Peyer's patch (tissue), 4 donors: ENCODE measurements around the gene IST1.

ENCODE experiments used
- POLR2A ChIP-seq, 2 donors: fragments of 450-650 bp; IDR thresholded peaks; one replicate each; pipeline ENCODE4 v1.5.1; 2017; ENCODE audit warnings: antibody characterized with exemption in 2 of 2, mild to moderate bottlenecking in 2 of 2, moderate library complexity in 2 of 2
- TF ChIP-seq, protein P1 (sequence below), 6 experiments: fragments of 450-650 bp in 4 of 6; fragments of 200-600 bp in 2 of 6; sonication (generic) in 1 of 6; IDR thresholded peaks; one replicate each; pipeline ENCODE4 v1.5.1; 2017 to 2019; ENCODE audit warnings: antibody characterized with exemption in 6 of 6, mild to moderate bottlenecking in 3 of 6, moderate library complexity in 1 of 6

- TF ChIP-seq, protein P1, sequence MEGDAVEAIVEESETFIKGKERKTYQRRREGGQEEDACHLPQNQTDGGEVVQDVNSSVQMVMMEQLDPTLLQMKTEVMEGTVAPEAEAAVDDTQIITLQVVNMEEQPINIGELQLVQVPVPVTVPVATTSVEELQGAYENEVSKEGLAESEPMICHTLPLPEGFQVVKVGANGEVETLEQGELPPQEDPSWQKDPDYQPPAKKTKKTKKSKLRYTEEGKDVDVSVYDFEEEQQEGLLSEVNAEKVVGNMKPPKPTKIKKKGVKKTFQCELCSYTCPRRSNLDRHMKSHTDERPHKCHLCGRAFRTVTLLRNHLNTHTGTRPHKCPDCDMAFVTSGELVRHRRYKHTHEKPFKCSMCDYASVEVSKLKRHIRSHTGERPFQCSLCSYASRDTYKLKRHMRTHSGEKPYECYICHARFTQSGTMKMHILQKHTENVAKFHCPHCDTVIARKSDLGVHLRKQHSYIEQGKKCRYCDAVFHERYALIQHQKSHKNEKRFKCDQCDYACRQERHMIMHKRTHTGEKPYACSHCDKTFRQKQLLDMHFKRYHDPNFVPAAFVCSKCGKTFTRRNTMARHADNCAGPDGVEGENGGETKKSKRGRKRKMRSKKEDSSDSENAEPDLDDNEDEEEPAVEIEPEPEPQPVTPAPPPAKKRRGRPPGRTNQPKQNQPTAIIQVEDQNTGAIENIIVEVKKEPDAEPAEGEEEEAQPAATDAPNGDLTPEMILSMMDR (IDR thresholded peaks at IDR 0.05), result no peak
- no peak for TF ChIP-seq POLR2A (IDR thresholded peaks at IDR 0.05)
Measured at GRCh38 chr16:71869089-71869488, 26.2 kb upstream of the IST1 start.
